HG02884 (cell line): ENCODE results near the gene PPIL1.
"Not testable (repeated sequence)": the region's sequence is repeated elsewhere in the genome, so short reads cannot be mapped to it uniquely, and the experiment has no call there.

Experiments
- ATAC-seq: cut with Tn5 transposase; IDR thresholded peaks from one replicate; pipeline ENCODE4 v1.9.1; 2021; ENCODE audit warnings: mild to moderate bottlenecking, moderate library complexity; ENCODE audit not compliant: unreplicated experiment

PPIL1 gene

DNA sequence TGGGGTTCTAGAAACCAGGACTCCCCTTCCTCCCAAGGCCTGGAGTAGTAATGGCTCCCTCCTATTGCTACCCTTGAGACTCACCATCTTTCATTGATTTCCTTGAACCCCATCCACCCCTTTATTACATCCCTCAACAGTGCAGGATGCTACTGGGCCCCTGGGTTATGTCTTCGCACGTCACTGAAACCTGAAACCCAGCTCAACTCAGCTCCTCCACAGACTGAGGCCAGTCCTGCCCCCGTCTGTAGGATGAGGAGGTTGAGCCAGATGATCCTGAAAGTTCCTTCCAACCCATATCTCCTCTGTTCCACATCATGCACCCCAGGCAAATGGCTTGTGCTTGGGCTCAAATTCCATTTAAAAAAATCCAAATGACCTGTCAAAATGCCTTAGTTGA is 56.8 kb downstream of the PPIL1 start:
- ATAC-seq, result no peak

GRCh38 chr6:36817176-36817817 is 57.3 kb downstream of the PPIL1 start:
- ATAC-seq, result no peak

DNA sequence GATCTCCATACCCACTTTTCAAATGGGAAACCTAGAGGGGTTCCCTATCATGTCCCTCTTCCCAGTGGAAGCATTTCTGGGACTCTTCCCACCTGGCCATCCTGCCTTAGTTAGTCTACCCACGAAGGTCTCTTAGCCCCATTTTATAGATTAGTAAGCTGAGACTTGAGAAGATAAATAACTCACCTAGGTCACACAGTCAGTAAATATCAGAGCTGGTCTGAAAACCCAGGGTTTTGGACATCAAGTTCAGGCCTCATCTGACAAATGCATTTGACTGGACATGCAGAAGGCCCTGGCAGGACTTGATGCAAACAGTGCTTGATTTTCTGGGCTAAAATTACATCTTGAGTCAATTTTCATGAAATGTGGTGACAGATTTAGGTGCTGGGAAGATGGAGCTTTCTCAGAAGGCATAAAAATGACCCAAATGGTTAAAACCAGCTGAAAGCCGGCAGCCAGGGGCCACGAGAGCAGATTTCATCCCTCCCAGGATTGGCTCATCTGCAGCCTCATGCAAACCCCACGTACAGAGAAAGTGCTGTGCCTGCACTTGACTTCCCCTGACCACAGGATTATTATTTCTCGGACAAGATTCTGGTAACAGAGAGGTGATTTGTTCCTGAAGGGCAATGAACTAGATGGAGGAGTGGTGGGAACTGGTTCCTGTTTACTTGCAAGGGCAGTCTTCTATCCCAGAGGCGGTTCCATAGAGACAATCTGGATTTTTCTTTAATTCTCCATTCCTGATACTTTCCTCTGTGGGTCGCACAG is 58.5 kb downstream of the PPIL1 start:
- ATAC-seq, result no peak

- no peak for ATAC-seq
Observed at GRCh38 chr6:36814249-36814648, 60.4 kb downstream of the PPIL1 start.

DNA sequence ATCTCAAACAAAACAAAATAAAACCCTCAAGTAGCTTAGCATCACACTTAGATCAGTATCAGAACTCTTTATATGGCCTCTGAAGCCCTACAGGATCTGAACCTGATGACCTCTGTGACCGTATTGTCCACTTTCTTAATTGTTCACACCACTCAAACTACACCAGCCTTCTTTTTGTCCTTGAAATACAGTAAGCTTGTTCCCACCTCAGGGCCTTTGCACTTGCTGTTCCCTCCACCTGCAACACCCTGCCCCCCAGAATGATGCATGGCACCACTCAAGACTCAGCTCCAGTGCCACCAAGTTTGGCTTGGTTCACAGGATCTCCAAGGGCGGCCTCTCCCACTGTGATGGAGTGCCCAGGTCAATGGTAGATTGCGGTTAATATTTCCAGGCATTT is 61.1 kb downstream of the PPIL1 start:
- no peak for ATAC-seq

GRCh38 chr6:36813047-36813446 is 61.6 kb downstream of the PPIL1 start:
- ATAC-seq, result not testable (repeated sequence)

GRCh38 chr6:36809941-36810803 is 64.4 kb downstream of the PPIL1 start:
- no peak for ATAC-seq

GRCh38 chr6:36809156-36809555 is 65.4 kb downstream of the PPIL1 start:
- no peak for ATAC-seq

GRCh38 chr6:36808634-36809033 is 66.0 kb downstream of the PPIL1 start:
- no peak for ATAC-seq

DNA sequence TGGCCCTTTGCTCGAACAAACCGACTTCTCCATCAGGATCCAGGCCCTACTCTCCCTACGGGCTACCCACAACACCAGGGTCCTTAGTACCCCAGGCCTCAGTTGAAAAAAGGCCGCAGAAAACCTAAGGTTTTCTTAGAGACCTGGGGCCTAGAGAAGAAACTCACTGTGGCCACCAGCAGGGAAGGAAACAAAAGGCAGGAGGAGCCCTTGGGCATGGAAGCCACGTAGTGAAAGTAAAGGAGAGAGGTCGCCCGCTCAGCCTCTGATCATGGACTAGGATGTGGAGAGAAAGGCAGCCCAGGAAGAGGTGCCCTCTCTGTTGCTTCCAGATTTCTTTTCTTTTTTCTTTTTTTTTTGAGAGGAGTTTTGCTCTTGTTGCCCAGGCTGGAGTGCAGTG is 66.9 kb downstream of the PPIL1 start:
- no peak for ATAC-seq

DNA sequence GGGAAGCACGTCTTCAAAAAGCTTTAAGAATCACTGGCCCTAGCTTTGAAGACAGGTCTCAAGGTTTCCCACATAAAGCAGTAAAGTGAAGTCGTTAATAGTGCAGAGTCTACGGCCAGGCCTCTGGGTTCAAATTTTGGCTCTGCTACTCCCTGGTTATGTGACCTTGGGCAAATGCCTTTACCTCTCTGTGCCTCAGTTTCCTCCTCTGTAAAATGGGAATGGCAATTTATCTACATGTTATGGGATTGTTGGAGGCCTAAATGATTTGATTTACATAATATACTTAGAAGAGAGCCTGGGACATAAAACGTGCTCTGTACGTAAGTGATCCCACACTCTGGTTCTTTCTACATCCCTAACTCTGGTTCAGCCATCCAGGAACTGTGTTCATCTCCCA is 67.5 kb downstream of the PPIL1 start:
- no peak for ATAC-seq

DNA sequence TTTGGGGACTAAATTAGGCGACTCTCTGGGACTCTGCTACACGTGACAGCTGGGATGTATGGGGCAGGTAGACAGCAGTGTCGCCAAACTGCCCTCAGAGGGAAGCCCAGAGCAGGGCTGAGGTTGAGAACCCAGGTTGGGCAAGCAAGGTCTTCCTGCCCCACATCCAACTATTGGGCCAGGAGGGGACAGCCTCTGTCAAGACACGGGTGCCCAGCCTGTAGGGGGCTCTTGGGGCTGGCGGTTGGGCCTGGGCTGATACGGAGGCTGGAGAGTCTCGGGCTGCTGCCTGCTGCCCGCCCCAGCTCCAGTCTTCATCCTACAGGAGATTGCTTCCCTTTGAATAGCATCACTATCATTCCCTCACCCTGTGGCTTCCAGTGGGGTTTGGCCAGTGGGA is 68.7 kb downstream of the PPIL1 start:
- ATAC-seq, result no peak

GRCh38 chr6:36805096-36805797 is 69.4 kb downstream of the PPIL1 start:
- no peak for ATAC-seq
